GM19395 (cell line): ENCODE results near the gene MAP1LC3B.

Experiments
- ATAC-seq: cut with Tn5 transposase; IDR thresholded peaks from one replicate; pipeline ENCODE4 v1.9.1; 2021; ENCODE audit warnings: mild to moderate bottlenecking, moderate library complexity; ENCODE audit not compliant: unreplicated experiment

MAP1LC3B gene

DNA sequence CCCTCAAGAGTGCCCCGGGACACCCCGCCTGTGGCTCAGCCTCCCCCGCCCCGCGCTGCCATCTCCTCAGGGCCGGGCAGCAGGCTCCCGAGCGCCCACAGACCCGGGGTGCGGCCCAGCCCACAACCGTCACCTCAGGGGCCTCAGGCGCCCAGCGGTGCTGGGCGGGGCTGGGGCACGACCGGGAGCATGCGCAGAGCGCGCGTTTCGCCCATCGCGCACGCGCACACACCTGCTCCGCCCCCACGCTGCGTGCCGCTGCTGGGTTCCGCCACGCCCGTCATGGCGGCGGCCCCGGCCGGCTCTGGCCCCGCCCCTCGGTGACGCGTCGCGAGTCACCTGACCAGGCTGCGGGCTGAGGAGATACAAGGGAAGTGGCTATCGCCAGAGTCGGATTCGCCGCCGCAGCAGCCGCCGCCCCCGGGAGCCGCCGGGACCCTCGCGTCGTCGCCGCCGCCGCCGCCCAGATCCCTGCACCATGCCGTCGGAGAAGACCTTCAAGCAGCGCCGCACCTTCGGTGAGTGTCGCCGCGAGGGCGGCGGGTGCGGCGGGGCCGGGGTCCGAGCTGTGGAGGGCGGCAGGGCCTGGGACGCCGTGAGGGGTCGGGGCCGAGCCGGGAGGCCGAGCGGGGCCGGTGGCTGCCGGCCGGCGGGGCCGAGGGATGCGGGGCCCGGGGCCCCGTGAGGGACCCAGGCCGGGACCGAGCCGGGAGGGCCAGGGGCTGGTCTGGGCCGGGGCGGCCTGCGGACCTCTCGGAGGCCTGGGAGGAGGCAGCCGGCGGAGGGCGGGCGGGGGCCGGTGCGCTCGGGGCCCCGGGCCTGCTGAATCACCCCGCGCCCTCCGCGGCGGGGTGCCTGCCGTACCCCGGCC lies at the start of gene MAP1LC3B:
Gene MAP1LC3B (plus strand): TSS at position 387 of the 871 bp plus-strand sequence. CDS start 92 bp downstream, at position 479.
- ATAC-seq: peak; percentile 57

DNA sequence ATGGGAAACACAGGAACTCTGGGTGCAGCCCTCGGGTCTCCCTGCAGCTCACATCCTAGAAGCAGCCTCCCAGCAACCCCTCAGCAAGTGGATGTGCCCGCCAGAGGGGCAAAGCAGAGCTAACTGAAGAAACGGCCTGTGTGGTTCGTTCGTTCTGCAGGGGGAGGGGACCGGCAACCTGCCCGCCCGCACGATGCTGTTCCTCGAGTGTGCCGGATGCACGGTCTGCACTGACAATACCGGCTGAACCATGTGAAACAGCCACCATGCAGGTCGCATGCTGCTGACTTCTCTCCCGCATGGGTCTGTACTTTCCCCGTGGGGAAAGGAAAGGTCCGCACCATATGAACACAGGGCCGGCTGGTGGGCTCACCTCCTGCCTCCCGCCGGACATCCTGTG lies 49.6 kb upstream of the MAP1LC3B start:
- ATAC-seq: no peak

DNA sequence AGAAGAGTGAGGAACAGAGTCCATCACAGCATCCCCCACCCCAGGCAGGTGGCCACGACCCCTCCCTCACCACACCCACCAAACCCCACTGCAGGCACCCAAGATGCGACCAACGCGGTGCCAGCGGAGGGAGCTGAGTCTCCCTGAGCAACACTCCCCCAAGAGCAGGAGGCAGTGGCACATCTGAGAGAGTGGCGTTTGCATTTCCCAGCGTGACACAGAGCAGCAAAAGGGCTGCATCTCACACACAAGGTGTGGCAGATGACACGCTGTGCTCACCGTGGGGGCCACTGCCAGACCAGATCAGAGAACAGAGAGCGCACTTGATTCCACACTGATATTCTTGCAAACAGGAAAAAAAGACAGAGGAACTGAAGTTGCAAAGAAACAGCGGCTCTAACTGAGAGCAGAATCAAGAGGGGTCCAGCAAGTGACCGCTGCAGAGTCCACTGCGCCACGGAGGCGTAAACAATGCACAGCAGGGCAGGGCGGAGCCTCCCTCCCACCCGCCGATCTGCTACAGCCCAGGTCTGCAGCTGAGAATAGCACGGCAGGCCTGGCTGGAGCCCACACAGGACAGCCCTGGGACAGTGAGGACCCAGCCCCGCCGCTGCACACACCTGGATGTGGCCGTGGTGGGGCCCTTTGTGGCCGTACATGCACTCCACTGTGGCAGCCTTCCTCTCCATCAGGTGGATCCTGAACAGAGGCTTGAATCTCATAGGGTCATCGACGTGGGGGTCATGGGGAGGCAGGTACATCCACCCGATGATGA lies 49.0 kb upstream of the MAP1LC3B start:
- no peak for ATAC-seq

DNA sequence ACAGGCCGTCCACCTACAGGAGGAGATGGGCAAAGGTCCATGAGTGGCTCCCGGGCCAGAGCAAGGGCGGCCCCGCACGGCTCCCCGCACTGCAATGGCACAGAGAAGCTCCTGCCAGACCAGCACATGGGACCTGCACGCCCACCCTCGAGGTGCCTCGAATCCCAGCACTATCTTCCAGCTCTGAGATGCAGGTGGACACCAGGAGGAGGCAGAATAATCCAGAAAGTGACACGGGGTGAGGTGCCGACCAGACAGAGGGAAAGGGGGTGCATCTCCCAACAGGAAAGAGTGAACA lies 48.4 kb upstream of the MAP1LC3B start:
- no peak for ATAC-seq

DNA sequence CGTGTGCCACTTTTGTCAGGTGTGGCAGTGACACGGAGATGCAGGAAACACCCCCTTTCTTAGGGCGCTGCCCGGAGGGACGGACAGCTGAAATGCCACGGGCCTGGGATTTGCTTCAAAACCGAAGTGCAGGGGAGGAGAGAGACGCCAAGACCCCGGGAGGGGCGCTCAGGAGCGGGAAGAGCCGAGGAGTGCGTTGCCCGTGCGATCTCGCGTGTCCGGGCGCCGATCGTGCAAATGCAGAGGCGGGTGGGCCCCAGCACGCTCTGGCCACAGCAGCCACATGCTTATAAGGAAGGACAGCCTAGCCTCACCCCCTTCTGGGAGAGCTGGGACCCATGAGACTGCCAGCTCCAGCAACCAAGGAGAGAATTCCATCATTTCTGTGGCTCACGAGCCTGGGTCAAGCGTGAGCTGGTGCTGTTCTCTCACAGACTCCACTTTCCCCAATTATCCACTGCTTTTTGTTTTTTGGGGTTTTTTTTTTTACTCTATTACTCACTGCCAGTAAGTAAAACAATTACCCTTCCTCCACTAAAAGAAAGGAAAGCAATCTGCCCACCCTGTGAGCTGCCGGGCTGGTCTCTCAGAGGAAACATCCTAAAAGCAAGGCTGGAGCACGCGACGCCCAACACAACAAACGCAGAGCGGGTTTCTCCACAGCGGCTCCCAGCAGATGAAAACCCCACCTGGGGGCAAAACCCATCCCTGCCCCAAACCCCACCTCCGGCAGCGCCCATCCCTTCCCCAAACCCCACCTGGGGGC lies 47.8 kb upstream of the MAP1LC3B start:
- no peak for ATAC-seq

DNA sequence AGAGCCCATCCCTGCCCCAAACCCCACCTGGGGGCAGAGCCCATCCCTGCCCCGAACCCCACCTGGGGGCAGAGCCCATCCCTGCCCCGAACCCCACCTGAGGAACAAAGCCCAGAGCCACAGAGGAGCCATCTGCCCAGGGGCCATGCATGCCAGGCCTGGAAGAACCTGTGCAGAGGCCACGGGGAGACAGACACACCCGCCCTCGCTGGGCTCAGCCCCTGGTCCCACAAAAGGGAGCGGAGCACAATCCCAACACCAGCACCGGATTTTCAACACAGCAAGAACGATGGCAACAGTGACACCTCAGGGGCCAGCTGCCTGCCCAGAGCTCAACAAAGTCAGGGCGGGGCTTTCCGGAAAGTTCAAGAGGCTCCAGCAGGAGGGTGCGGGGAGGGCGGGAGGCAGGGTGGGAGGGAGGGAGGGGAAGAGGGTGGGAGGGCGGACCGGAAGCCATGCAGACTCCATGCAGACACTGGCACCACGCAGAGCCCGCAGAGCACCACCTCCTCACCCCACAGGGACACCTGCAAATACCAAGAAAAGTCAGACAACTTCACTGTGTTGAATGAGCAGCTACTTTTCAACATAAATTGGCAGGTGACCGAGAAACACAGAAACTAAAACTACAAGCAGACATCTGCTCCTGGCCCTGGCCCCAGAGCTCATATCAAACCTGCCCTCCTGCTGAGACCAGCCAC lies 47.1 kb upstream of the MAP1LC3B start:
- ATAC-seq: no peak

DNA sequence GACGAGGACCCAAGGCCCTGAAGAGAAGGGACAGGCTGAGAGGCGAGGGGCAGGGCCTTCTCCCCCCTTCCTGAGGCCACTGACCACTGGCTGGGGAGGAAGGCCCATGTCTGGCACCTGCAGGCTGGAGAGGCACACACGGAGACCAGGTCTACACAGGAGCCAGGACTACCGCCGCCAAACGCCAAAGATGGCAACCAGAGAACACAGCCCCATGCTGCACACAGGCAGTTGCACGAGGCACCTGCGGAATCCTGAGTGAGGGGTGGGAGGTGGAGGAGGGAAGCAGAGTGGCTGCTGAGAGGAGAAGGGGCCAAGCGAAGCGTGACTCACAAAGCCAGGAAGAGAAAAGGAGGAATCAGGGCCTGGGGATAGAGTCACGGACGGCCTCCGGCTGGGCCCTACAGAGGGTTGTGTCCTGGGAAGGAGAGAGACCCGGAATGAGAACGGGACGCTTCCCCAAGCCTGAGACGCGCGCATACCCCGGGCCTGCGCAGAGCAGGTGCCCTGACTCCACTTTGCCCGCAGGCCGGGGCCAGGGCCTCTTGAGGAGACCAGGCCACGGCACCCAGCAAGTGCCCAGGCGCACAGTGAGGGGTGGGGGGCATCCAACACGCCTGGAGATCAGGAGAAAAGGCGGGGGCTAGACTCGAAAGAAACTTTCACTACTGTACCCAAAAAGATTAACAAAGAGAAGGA lies 46.3 kb upstream of the MAP1LC3B start:
- no peak for ATAC-seq

DNA sequence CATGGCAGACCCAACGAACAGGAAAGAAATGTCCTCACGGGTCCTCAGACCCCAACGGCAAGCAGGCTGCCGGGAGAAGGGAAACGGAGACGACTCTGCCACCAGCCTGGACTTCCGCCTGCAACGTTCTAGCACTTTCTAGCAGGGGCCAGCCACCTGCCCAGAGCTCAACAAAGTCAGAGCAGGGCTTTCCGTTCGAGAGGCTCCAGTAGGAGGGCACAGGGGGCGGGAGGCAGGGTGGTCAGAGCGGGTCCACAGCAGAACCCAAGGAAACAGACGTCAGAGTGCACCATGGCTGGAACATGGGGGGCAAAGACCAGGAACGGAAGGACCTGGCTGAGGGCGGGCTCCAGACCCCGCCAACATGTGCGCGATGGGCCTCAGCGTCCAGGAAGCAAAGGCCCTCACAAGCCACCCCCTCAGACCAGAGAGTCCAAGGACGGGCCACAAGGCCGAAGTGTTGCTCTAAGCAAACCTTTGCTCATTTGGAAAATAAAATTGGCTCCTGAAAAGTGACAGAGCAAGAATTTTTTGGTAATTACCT lies 45.5 kb upstream of the MAP1LC3B start:
- no peak for ATAC-seq

DNA sequence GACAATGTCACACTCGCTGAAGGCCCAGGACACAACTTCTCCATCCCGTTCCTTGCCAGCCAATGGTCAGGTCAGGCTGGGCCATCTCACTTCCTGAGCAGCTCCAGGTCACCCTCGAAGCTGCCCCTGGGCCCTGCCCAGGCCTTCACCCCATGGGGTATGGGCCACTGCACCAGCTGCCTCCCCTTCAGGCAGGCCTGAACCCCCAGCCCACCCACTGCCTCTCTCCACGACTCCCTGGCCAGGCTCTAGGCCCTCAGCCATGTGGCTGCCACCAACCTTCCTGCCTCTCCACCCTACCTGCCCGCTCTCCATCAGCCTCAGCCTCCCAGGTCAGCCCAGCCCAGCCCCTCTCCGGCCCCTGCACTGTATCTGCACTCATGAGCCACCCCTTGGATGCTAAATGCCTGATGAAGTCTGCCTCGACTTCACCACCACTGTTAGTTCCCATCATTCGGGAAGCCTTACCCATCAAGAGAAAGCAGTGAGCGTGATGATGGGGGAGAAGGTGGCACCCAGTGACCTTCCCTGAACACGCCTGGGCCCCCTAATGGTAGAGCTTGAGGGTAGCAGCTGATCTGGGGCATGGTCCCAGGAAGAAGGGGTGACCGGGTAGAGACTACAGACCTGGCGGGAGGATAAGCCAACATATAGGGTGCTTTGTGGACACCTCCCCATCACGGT lies 44.1 kb upstream of the MAP1LC3B start:
- no peak for ATAC-seq

DNA sequence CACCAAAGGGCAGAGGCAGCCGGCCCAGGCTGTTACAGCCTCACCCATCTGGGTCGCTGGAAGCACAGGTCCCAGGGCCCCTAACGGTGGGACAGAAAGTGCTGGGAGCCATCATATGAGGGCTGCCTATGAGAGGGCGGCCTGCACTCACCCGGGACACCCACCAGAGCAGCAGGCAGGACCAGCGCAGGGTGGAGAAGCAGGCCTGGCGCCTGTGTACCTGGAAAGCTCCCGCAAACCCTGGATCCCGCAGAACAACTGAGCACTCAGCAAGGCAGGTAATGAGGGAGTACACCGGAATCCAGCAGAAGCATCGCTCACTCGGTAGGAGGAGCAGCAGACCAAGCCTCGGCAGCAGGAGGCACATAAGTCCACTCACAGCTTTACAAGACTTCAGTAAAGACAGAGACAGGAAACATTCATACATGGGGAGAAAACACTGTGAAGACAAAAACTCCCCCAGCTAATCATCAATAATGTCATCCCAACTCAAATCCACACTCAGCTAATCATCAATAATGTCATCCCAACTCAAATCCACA lies 43.4 kb upstream of the MAP1LC3B start:
- no peak for ATAC-seq

DNA sequence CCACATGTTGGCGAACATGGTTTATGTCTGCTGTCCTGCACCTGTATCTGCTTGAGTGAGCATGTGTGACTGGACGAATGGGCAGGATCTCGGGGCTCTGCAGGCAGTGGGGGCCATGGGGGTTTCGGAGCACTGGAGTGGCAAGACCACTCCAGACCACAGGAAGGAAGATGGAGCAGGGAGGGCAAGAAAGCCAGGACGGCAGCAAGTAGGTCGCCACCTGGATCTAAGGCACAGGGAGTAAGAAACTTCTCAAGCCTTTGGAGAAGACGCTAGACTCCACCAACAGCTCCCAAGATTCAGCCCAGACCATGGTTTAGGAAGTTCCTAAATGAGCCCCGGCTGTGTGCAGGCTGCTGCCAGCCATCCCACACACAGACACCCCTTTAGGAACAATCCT lies 42.1 kb upstream of the MAP1LC3B start:
- ATAC-seq: no peak

DNA sequence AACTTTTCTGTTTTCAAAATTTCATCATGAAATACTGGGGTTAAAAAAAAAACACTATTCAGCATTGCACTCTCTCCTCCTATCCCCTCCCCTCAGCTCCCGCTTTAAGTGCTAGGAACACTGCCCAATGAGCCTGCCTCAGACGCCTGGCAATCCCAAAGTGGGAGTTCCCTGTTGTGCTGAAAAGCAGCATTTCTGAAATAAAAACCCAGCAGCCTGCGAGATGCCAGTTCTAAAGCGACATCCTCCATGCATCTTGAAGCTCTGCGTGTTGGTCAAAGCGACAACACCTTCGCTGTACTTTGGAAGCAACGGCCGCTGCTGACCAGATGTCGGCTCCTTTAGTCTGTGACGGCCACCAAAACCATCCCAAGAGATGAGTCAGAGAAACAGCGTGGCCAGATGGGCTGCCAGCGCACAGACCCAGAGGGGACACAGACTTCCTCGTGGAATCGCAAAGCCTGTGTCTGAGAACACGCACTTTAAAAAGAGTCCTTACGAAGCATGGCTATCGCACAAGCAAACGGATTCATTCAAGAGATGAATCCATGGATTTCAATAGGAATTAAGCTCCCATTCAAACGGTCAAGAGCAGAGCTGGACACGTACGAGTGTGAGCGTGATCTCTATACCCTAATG lies 41.3 kb upstream of the MAP1LC3B start:
- ATAC-seq: no peak

DNA sequence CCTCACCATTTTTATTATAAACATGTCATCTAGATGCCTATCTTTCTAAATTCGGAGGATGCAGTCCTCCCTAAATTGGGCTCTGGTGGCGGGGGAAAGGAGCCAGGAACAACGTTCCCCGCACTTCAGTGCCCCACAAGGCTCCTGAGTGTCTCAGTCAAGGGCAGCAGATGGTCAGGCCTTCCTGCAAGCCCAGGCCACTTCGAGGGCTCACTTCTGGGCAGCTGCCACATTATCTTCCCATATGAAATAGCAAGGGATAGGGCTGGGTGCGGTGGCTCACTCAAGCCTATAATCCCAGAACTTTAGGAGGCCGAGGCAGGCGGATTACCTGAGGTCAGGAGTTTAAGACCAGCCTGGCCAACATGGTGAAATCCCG lies 40.8 kb upstream of the MAP1LC3B start:
- no peak for ATAC-seq

DNA sequence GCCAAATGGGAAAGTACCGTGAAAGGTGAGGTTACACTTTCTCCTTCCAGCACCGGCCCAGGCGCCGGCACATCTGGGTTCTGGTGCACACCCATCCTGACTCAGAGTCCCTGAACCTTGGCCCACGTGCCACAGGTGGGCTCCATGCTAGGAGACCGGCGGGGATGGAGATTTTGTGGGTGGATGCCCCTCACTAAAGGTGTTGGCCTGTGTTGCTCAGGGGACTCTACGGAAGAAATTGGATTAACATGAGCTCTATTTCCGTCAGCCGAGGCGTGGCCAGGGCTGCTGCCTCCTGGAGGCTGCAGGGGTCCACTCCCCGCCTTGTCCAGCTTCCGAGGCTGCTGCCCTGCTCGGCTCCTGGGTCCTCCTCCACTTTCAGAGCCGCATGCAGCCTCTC lies 39.3 kb upstream of the MAP1LC3B start:
- ATAC-seq: no peak

DNA sequence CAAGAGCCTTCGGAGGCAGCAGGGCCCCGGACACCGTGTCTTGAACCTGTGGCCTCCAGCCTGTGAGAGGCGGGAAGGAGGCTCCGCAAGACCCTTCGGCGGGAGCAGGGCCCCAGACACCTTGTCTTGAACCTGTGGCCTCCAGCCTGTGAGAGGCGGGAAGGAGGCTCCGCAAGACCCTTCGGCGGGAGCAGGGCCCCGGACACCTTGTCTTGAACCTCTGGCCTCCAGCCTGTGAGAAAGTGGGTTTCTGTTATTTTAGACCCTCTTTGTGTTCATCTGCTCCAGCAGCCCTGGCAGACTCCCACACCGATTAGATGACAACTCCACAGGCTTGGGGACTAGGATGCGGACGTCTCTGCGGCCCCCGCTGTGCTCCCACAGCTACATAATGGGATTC lies 38.5 kb upstream of the MAP1LC3B start:
- no peak for ATAC-seq

DNA sequence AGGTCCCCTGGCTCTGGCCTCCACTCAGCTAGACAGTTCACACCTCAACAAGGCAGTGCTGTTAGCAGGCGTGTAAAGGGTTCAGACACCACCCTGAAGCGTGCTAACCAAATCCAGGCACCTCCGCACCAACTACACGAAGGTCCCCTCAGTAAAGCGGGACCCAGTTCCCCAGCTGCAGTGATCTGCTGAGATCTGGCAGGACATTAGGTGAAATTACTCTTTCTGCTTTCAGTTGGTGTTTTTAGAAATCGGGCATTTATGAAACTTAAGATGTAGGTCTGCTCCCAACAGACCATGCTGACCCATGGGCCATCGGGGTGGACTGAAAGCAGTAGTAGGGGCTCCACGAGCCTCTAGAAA lies 35.7 kb upstream of the MAP1LC3B start:
- ATAC-seq: no peak

DNA sequence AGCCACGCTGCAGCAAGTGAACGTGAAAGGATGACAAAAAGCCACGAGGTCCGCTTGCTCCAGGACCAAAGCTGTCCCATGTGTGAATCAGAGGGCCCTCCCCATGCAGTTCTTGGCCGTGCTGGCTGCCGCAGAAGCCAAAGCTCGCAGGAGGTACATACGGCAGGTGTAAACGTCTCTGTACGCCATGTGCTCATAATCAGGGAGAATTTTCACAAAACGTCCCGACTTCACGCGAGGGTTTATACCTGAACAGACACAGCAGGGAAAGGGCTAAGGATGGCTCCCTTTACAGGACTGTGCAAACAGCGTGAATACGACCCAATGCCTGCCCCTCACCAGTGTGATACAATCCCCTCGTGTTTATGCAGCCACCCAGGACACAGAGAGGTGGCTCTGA lies 33.9 kb upstream of the MAP1LC3B start:
- ATAC-seq: no peak

DNA sequence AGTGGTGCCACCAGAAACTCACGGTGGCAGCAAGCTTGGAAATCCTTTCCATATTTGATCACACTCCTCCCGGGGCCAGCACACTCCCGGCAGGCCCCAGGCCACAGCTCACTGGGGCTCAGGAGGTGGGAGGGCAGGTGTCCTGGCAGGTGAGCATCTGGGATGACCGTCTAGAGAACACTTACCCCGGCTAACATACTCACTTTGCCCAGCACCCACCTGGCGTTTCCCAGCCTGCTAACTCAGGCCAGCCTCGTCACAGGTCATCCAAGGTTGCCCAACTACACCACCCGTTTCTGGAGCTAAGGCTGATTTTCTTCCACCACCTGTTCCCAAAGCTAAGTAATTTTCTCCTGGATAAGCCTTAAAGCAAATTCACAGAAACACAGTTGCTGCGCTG lies 33.4 kb upstream of the MAP1LC3B start:
- no peak for ATAC-seq

DNA sequence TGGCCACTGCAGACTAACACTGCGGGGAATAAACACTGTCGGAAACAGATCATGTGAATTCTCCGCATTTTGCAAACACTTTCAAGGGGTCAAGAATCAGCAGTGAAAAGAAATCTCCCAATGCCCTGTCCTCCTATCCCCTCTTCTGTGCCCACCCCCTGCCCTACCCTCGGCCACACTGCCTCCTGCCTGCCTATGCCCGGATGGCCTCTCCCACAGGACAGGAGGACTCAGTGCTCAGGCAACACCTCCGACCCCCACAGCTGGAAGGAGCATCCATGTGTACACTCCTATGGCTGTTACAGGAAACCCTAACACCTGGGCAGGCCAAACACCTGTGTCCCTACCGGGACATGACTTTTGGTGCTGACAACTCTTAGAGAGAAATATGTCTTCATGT lies 33.0 kb upstream of the MAP1LC3B start:
- ATAC-seq: no peak
